ENCODE measurements around the gene ADAMTS13. TPM values are rescaled to one million over a fixed set of nuclear protein-coding genes. Genes with fewer than 3 reads are reported as not detected.

ADAMTS13 gene
- total RNA-seq, 2 donors from 2014 or later, result 0.67 to 1.1 TPM

- Mint-ChIP-seq H3K36me3 (no peaks in the 10 kb centered on the region), H3K27ac (no peak overlapping the region), H3K9me3 (no peaks in the 10 kb centered on the region), H3K4me1 (ENCODE audit: low read depth in 2 of 2) (peaks cover 0 to 4% of the 10 kb centered on the region in 2 donors), H3K27me3 (no peaks in the 10 kb centered on the region), H3K4me3 (no peak overlapping the region)
- DNase-seq (ENCODE audit: low spot score) (no peak), ATAC-seq (no peak)
These were observed 20.6 kb upstream of the ADAMTS13 start for GRCh38 chr9:133401588-133401987.

- no peak for ATAC-seq
- Mint-ChIP-seq H3K36me3 (peaks cover 4% of the 10 kb centered on the region), H3K4me1 (ENCODE audit: low read depth in 2 of 2) (peaks cover 7 to 10% of the 10 kb centered on the region in 2 donors), H3K4me3 (no peak overlapping the region), H3K27ac (no peak overlapping the region), H3K9me3 (no peaks in the 10 kb centered on the region), H3K27me3 (no peaks in the 10 kb centered on the region)
- DNase-seq (ENCODE audit: low spot score), result no peak
These were observed 19.5 kb upstream of the ADAMTS13 start for GRCh38 chr9:133402689-133403088.

DNA sequence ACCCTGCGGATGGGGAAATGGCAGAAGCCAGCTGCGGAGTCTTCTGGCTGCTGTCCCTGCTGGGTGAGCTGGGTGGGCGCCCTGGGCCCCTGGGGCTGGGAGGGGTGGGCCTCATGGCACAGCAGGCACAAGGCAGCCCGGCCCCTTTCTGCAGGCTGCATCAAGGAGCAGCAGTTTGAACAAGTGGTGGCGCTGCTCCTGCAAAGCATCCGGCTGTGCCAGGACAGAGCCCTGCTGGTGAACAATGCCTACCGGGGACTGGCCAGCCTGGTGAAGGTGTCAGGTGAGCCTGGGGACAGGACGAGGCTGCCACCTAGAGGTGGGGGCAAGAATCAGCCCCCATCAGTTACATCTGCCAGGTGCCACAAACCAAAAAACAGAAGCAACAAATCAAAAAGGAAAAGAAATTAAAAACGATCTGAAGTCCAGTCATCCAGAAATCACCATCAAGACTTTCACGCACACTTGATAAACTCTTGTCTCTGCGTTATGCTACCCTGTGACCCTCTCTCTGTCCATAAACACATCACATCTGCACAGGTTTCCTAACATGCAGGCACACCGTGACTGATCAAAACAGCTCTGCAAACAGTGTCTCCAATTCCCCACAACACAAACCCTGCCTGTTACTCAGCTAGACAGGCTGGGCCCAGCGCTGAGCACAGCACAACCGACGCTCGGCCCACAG, 18.3 kb upstream of the ADAMTS13 start:
- no peak overlapping the region for H3K27ac Mint-ChIP-seq
- peak in 1 of 2 donors; percentile 57 for ATAC-seq
- H3K9me3 Mint-ChIP-seq, result no peaks in the 10 kb centered on the region
- peaks cover 7 to 10% of the 10 kb centered on the region in 2 donors for H3K4me1 Mint-ChIP-seq (ENCODE audit: low read depth in 2 of 2)
- H3K36me3 Mint-ChIP-seq, result peaks cover 4% of the 10 kb centered on the region
- DNase-seq (ENCODE audit: low spot score), result no peak
- H3K4me3 Mint-ChIP-seq, result no peak overlapping the region
- no peaks in the 10 kb centered on the region for H3K27me3 Mint-ChIP-seq

- DNase-seq (ENCODE audit: low spot score) (no peak), ATAC-seq (no peak)
- Mint-ChIP-seq H3K27ac (no peak overlapping the region), H3K4me1 (ENCODE audit: low read depth in 2 of 2) (peaks cover 7 to 10% of the 10 kb centered on the region in 2 donors), H3K27me3 (no peaks in the 10 kb centered on the region), H3K9me3 (no peaks in the 10 kb centered on the region), H3K4me3 (no peak overlapping the region), H3K36me3 (peaks cover 4% of the 10 kb centered on the region)
These were observed 17.6 kb upstream of the ADAMTS13 start for GRCh38 chr9:133404454-133405002.

DNA sequence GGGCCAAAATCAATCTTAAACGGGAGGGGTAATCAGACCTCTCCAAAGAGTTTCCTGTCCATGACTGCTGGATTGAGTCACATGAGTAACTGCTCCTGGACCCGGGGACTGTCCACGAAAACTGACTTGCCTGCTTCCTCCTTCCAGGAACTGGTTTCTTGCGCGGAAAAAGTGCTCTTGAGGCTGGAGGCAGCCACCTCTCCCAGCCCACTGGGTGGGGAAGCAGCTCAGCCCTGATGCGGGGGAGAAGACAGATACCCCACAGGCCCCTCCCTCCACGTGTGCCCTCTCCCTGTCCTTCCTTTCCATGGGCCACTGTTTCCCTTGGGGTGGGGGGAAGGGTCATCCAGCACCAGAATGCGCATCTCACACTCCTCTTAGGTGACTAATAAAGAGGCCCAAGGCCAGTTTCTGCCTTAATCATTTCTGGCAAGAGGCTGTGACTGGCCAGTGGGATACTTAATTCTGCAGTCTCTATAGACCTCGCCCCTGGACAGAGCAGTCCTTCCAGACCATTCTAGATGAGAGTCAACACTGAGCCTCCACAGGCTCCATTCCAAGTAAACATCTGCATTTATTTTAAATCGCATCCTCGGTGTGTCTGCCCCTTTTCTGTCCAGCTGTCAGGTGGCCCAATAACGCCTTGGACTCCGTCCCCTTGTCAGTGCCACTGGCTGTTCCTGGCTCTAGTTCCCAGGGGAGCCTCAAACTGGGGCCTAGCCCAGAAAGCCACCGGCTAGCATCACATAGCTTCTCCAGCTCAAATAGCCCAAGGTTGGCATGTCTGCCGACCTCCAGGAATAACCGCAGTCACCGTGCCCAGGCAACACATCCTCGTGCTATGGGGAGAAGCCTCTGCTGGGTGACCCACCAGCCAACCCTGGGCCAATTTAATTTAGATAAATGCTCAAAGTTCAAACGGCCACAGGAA, 16.4 kb upstream of the ADAMTS13 start:
- ATAC-seq, result no peak
- no peak for DNase-seq (ENCODE audit: low spot score)
- H3K4me3 Mint-ChIP-seq, result no peak overlapping the region
- no peaks in the 10 kb centered on the region for H3K27me3 Mint-ChIP-seq
- peaks cover 7 to 14% of the 10 kb centered on the region in 2 donors for H3K4me1 Mint-ChIP-seq (ENCODE audit: low read depth in 2 of 2)
- H3K27ac Mint-ChIP-seq, result no peak overlapping the region
- no peaks in the 10 kb centered on the region for H3K9me3 Mint-ChIP-seq
- peaks cover 4% of the 10 kb centered on the region for H3K36me3 Mint-ChIP-seq

- Mint-ChIP-seq H3K36me3 (peaks cover 4% of the 10 kb centered on the region), H3K9me3 (no peaks in the 10 kb centered on the region), H3K27me3 (no peaks in the 10 kb centered on the region), H3K4me3 (no peak overlapping the region), H3K4me1 (ENCODE audit: low read depth in 2 of 2) (peaks cover 7 to 14% of the 10 kb centered on the region in 2 donors), H3K27ac (peak overlapping the region in 1 of 2 donors; percentile 25)
- DNase-seq (ENCODE audit: low spot score) (peak; percentile 81), ATAC-seq (peak; percentile 82 to 88)
These were observed 15.5 kb upstream of the ADAMTS13 start for GRCh38 chr9:133406480-133407307.

- Mint-ChIP-seq H3K27ac (no peak overlapping the region), H3K9me3 (no peaks in the 10 kb centered on the region), H3K36me3 (peaks cover 4% of the 10 kb centered on the region), H3K4me3 (no peak overlapping the region), H3K27me3 (no peaks in the 10 kb centered on the region), H3K4me1 (ENCODE audit: low read depth in 2 of 2) (peaks cover 7 to 14% of the 10 kb centered on the region in 2 donors)
- ATAC-seq, result no peak
- no peak for DNase-seq (ENCODE audit: low spot score)
These were observed 14.1 kb upstream of the ADAMTS13 start for GRCh38 chr9:133408042-133408441.

DNA sequence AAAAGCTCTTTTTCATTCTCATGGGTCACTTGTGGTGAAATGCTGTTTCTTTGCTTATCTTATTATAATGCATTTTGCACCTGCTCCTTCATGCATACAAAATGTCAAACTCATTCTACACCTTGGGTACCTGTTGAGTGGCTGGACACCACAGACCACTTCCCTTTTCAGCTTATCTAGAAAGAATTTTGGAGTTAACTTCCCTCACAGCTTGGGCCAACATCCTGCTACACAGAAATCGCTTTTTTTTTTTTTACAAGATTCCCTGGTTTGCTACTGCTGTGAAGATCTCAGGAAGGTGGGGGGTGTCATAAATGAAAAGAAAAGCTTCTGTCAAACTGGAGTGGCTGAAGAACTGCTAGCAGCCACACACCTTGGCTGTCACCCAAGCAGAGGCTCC, 7.0 kb upstream of the ADAMTS13 start:
- Mint-ChIP-seq H3K27me3 (no peaks in the 10 kb centered on the region), H3K9me3 (peaks cover 4% of the 10 kb centered on the region), H3K27ac (peak overlapping the region in 1 of 2 donors; percentile 25), H3K4me3 (peak overlapping the region; percentile 56), H3K4me1 (ENCODE audit: low read depth in 2 of 2) (peaks cover 26 to 35% of the 10 kb centered on the region in 2 donors), H3K36me3 (peaks cover 9% of the 10 kb centered on the region)
- DNase-seq (ENCODE audit: low spot score), result no peak
- no peak for ATAC-seq

DNA sequence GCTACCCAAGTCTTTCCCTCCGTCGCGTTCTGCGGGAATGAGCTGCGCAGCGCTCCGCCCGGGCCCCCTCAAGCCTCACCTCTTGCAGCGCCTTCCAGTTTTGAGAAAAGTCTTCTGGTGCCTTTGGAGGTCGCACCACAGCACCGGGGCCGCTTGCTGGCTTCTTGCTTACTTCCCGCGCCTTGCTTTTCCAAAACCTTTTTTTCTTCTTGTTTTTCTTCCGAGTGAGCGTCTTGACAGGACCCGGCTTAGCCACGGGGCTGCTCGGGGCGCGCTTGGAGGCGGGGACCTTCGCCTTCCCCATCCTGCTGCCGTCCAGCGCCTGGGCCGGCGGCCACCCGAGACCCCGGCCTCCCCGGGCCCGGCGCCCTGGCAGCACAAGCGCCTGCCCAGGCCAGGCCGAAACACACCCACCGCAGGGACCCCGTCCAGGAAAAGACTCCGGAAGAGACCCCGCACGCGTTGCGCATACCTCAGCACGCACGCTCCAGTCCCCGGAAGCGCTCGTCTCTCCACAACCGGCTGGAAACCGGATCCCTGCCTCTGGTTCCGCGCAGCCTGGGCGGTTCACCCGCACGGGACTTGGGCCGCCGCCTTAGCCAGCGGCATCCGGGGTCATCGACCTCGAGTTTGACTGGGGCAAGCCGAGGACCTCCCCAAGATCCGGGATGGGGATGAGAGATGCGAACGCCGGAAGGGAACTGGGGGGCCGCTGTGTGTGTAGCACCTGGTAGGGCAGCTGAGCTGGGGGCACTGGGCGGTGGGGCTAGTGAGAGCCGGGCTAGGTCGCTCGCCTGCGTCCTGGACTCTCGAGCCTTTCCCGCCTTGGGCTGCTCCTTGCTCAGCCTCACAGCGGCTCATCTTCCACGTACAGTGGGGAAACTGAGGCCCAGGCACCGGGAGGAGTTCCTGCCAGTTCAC, 4.4 kb upstream of the ADAMTS13 start, which contains the start of gene REXO4:
Gene REXO4 (minus strand): TSS at position 470 of the 921 bp plus-strand sequence. CDS start 166 bp downstream, at position 304.
- Mint-ChIP-seq H3K36me3 (peaks cover 9% of the 10 kb centered on the region), H3K4me1 (ENCODE audit: low read depth in 2 of 2) (peaks cover 42 to 51% of the 10 kb centered on the region in 2 donors), H3K4me3 (peak within 1 kb of the TSS; percentile 92), H3K27me3 (no peaks in the 10 kb centered on the region), H3K27ac (peak within 1 kb of the TSS; percentile 87 to 88), H3K9me3 (peaks cover 4% of the 10 kb centered on the region)
- DNase-seq (ENCODE audit: low spot score) (peak; percentile 89), ATAC-seq (peak; percentile 89 to 92)

GRCh38 chr9:133419005-133419404, 3.2 kb upstream of the ADAMTS13 start:
- DNase-seq (ENCODE audit: low spot score) (no peak), ATAC-seq (no peak)
- peak overlapping the region; percentile 92 for H3K4me3 Mint-ChIP-seq
- H3K36me3 Mint-ChIP-seq, result peaks cover 9% of the 10 kb centered on the region
- H3K4me1 Mint-ChIP-seq (ENCODE audit: low read depth in 2 of 2), result peaks cover 42 to 51% of the 10 kb centered on the region in 2 donors
- no peaks in the 10 kb centered on the region for H3K27me3 Mint-ChIP-seq
- H3K27ac Mint-ChIP-seq, result peak overlapping the region; percentile 87 to 88
- peaks cover 4% of the 10 kb centered on the region for H3K9me3 Mint-ChIP-seq

- ATAC-seq, result peak; percentile 25 to 52
- Mint-ChIP-seq H3K9me3 (peaks cover 4% of the 10 kb centered on the region), H3K36me3 (no peaks in the 10 kb centered on the region), H3K4me1 (ENCODE audit: low read depth in 2 of 2) (peaks cover 32 to 42% of the 10 kb centered on the region in 2 donors), H3K27ac (peak overlapping the region; percentile 42 to 61), H3K4me3 (peak overlapping the region; percentile 62), H3K27me3 (no peaks in the 10 kb centered on the region)
- no peak for DNase-seq (ENCODE audit: low spot score)
These were observed 1.8 kb upstream of the ADAMTS13 start for GRCh38 chr9:133420392-133420827.

- Mint-ChIP-seq H3K4me1 (ENCODE audit: low read depth in 2 of 2) (peaks cover 29% of the 10 kb centered on the region in 2 donors), H3K4me3 (no peak overlapping the region), H3K36me3 (no peaks in the 10 kb centered on the region), H3K27me3 (peaks cover 2 to 11% of the 10 kb centered on the region in 2 donors), H3K9me3 (peaks cover 4% of the 10 kb centered on the region), H3K27ac (peak overlapping the region in 1 of 2 donors; percentile 53)
- ATAC-seq (no peak), DNase-seq (ENCODE audit: low spot score) (no peak)
These were observed 1.0 kb downstream of the ADAMTS13 start for GRCh38 chr9:133423216-133423615.
